ENCODE results near the gene SUPT3H.

SUPT3H gene

DNA sequence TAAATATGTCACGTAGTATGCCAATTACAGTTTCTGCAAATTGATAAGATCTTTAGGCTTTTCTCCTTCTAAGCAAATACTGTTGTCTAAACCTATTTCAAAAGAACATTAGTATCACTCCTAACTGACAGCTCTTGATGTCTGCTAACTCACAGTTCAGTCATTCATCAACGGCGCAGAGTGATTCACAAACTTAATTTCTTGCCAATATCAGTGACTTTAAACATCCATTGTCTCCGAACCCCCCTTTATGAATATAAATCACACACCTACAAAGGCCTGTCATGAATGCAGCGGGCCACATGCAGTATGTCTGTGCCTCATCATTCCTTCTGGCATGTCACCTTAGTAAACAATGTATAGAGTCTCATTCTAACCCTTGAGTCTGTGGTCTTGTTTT, 569.6 kb downstream of the SUPT3H start:
- no peak for DNase-seq (ENCODE audit: low read depth in 2 of 3, low spot score in 2 of 3)

DNA sequence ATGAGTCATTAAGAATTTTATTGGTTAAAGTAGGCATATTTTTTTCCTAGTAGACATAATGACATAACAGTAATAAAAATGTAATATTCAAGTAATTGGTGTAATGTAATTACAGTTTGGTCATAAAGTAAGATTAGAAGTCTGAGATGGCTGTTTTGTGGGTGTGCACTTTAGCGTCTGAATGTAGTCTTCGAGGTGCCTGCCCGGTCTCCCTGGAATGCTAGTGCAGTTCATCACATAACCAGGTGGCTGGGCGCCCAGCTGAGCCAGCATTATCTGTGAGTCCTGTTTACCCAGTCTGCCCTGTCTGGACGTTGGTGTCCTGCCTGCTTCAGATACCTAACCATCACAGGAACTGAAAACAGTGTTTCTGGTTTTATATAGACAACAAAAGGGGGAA, 571.1 kb downstream of the SUPT3H start:
- no peak for DNase-seq (ENCODE audit: low read depth in 2 of 3, low spot score in 2 of 3)

DNA sequence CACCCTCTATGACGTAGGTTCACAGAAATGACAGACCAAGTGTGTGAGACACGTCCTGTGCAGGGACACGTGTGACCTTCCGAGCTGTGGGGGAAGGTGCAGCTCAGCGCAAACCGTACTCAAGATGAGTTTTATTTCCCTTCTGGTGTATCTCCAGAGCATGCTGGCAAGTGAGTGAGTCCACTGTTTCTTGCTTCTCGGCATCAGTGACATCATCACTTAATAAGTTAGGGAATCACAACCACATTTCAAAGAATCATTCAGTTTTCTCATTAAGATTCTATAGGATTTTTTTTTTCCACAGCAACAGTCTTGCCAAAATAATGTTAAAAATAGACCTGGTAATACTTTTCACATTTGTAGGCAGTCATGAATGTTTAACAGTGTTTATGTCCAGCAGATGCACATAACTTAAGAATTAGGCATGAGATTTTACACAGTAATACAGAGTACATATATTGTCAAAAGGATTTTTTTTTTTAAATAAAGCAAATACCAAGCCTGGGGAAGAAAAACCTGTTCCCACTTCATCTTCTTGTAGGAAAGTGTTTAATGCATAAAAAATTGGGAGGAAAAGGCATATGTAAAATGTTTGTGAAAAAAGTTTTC, 572.4 kb downstream of the SUPT3H start:
- DNase-seq (ENCODE audit: low read depth in 2 of 3, low spot score in 2 of 3): no peak

DNA sequence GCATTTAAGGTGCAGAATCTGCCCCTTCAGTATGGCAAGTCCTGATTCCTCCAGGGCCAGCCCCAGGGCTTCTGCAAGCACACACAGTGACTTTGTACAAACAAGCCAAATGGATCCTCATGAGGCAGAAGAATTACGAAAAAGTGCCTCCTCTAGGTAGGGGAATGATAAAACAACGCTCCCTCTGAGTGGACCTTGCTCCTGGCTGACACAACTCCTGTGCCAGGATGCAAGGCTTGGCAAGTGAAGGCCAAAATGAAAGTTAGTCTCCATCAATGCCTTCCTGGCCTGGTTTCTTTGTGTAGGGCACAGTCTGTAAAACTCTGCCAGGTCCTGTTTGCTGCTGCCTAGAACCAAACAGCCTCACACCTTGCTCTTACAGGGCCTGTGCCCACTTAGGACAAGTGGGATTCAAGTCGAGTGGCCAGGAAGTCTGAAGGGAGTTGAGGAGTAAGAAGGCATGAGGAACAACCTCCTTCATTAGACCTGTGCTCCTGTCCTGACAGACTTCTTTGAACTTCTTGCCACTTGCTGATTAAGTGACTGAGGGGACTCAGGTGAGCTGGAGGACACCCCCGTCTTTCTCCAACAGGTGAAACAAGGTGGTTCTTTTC, 573.1 kb downstream of the SUPT3H start:
- DNase-seq (ENCODE audit: low read depth in 2 of 3, low spot score in 2 of 3): no peak

DNA sequence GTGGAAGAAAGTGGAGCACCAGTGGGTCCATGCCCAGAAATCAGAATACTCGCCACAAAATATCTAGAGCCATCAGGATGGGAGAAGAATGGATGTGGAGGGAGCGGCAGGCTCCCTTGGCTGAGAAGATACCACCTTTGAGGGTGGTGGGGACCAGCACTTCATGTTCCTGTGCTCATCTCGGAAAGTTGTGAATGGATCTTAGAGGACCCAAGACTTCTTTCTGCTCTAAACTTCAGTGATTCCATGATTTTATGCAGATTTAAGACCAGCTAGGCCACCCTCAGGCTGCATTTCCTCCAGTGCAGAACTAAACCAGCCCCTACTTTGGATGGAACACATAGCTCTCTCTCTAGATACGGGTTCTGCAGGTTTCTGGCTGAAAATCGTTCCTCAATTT, 573.7 kb downstream of the SUPT3H start:
- no peak for DNase-seq (ENCODE audit: low read depth in 2 of 3, low spot score in 2 of 3)

DNA sequence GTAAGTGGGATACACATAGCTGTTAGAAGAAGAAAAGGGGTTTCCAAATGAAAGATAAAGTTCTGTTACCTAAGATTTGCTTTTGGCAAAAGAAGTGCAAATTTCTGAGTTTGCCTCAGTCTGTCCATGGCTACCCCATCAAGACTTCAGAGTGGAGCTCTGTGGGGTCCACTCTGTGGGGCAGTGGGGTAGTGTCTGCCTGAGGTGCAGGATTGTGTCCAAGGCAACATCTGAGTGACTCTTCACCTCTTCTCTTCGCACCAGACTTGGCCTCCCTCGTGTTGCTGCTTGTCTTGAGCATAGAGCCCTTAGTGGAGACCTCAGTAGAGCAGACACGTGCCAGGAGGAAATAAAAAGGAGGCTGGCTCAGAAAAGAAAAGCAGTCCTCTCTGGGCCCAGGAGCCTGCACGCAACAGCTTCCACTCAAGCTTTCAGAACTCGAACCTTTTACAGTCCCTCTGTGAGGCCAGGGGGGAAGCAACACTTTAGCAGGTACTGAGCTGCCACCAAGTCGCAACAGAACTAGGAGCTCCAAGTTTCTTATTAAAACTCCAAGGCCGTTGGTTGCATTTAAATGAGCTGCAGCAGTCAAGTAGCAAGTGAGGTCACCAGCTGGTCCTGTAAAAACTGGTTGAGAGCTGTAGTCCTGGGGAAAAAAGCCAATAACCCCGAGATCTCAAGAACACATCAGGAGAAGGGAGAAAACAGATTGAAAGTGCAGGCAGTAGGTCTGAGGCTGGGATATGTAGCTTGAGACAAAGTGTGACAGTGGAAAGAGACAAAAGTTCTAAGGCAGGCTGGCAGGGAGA, 576.7 kb downstream of the SUPT3H start:
- DNase-seq (ENCODE audit: low read depth in 2 of 3, low spot score in 2 of 3): no peak

DNA sequence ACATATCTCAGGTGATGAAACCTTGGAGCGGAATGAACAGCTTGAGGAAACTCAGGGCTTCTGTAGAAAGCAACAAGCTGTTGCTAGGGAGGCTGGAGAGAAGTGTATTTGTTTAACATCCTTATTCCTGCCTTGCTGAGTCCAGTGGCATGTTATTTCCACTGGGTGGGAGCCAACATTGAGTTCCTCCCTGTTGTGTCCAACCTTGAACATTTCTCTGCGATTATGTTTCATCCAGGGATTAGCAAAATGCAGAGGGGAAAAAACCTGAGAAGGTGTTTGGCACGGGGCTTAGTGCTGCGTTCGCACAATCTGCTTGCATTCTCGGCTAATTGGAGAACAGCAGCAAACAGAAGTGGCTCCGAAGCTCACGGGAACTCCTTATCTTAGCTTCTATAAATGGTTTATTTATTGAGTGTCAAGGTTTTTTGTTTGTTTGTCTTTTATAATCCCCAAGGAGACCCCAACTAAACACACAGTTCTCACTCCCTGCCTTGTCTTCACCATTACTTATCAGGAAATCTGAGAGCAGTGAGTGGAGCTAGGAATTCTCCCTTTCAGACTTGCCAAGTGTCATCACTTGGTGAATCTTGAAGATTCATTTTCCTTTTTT, 577.5 kb downstream of the SUPT3H start:
- no peak for DNase-seq (ENCODE audit: low read depth in 2 of 3, low spot score in 2 of 3)

DNA sequence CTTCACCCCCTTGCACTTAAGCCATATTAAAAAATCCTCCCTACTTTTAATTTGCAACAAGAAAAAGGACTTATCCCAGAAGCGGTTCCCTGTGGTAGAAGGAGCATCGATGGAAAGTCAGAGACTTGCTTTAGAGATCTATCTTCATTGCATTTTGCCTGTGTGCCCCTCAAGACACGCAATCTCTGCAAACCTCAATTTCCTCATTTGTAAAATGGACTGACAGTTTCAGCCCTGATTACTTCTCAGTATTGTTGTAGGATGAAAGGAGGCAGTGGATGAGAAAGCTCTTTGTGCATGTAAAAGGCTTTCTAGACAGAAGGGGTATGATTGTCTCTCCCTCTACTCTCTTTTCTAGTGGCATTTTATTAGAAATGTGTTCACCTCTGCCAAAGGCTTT, 580.0 kb downstream of the SUPT3H start:
- no peak for DNase-seq (ENCODE audit: low read depth in 2 of 3, low spot score in 2 of 3)

DNA sequence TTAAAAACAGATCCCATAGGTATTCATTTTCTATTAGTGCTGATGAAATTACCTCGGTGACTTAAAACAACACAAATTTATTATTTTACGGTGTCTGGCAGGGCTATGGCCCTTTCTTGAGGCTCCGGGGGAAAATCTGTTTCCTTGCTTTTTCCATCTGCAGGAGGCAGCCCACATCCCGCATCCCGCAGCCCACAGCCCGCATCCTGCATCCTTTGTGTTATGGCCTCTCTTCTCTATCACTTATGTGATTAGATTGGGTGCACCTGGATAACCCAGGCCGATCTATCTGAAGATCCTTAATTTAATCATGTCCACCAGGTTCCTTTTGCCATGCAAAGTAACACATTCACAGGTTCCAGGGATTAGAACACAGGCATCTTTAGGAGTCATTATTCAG, 582.4 kb downstream of the SUPT3H start:
- no peak for DNase-seq (ENCODE audit: low read depth in 2 of 3, low spot score in 2 of 3)

DNA sequence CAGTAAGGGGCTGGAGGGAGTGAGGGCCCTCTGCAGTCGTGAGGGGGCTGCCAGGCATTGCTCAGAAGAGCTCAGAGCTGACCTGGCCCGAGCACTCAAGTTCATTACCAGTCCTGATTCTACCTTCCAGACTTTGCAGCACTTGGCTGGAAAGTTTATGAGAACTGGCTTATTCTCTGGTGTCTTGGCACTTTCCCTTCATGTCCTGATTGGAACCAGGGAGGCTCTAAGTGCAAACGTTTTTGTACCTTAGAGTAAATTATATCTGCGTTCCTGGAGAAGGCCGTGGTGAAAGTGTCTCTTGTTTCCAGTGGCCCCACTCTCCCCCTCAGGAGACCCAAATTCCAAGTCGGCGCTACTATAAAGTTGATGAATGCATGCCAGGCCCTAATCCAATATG, 587.9 kb downstream of the SUPT3H start:
- no peak for DNase-seq (ENCODE audit: low read depth in 2 of 3, low spot score in 2 of 3)

DNA sequence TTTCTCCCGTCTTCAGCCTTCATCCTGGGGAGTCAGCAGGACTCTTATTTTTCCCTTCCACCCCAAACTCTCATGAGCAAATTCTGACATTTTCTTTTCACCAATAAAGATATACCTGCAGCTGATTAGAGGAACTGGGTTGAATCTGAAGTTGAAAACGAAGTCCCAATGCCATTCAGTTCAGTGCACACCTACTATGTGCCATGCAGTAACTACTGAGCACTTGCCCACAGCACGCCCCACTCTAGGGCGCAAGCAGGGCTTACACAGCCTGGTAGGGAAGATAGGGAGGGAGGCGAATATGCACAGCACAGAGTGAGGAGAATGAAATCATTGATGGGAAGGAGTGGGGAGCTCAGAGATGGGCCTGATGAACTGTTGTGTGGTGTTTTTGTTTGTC, 588.7 kb downstream of the SUPT3H start:
- DNase-seq (ENCODE audit: low read depth in 2 of 3, low spot score in 2 of 3): no peak

DNA sequence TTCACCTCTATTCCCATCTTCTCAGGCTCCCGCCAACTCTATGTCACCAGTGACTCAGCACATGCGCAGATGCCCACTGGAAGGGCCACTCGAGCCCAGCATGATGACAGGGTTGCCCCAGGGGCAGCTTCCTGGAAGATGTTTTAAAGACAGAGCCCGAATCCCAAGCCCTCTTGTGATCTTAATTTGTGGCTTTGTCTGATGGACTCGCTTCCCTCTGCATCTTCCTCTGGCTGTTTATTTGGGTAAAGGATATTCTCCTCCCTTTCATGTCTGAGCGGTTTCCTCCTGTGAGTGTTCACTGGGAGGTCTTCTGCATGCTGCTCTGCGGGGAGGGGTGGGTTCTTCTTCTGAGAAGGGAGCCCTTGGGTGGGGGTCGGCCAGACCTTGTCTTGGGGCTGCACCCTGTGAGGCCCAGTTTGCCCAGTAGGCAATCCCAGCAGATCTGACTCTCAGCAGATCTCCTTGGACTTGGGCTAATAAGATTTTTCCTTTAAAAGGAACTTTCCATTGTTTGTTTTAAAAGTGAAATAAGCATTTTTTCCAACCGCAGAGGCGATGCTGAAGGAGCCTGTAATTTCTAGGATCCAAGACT, 589.2 kb downstream of the SUPT3H start:
- no peak for DNase-seq (ENCODE audit: low read depth in 2 of 3, low spot score in 2 of 3)

DNA sequence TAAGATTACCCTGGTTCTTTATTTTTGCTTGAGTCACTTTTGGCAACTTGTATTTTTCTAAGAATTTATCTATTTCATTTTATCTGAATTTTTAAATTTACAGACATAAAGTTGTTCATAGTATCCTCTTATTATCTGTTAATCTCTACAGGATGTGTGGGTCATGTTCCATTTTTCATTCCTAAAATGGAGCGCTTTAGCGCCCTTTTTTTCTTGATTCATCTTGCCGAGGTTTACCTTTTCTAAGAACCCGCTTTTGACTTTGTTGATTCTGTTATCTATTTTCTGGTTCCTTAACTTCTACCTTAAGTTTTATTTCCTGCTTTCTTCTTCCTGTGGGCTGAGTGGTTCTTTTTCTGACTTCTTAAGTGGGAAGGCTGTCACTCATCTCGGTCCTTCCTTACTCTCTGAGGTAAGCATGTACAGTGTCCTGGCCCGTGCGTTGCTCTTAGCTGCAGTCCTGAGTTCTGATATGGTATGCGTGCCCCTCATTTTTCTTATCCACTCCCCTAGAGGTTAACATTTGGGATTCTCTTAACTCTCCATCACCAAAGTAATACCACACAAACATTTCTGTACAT, 590.4 kb downstream of the SUPT3H start:
- no peak for DNase-seq (ENCODE audit: low read depth in 2 of 3, low spot score in 2 of 3)

DNA sequence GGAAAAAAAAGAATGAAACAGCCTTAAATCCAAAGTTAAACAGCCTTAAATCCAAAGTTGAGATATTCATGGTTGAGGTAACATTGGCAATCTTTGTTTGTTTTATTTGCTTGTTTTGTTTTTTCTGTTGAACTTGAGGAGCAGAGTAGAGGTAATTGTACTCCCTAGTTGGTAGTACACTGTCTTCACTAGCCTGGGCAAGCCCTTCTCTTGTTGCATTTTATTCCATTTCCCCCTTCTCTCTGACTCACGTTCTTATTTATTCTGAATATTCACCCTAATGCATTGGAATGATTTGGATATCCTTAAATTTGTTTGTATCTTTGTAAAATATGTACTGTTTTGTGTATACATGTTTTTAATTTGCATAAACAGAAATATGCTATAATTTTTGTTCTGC, 592.6 kb downstream of the SUPT3H start:
- DNase-seq (ENCODE audit: low read depth in 2 of 3, low spot score in 2 of 3): no peak

DNA sequence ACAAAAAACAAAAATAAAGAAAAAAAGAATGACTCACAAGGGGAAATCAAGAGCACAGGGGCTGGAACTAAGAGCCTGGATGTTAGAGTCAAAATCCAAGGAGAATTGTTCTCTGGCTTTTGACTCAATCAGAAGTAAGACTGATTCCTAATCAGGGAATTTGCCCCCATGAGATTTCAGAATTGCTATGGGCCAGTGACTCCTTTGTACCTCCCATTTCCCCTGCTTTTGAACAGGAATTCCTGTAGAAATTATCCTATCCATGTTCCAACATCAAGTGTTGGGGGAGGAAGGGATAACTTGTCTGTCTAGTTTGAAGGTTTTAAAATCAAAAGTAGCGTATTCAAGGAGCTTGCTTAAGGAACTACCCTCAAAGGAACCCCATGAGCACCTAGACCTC, 593.5 kb downstream of the SUPT3H start:
- DNase-seq (ENCODE audit: low read depth in 2 of 3, low spot score in 2 of 3): no peak

DNA sequence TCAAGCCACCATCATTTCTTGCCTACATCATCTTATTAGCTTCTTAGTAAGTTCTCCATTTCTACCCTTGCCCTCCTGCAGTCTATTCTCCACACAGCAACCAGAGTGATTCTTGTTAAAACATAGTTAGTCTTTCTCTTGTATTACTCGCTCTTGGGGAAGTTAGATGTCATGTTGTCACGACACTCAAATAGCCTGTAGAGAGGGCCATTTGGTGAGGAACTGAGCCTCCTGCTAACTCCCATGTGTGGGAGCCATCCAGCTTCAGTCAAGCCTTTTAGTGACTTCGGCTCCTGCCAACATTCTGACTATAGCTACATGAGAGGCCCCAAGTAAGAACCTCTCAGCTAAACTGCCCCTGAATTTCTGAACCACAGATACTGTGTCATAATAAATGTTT, 594.8 kb downstream of the SUPT3H start:
- no peak for DNase-seq (ENCODE audit: low read depth in 2 of 3, low spot score in 2 of 3)

DNA sequence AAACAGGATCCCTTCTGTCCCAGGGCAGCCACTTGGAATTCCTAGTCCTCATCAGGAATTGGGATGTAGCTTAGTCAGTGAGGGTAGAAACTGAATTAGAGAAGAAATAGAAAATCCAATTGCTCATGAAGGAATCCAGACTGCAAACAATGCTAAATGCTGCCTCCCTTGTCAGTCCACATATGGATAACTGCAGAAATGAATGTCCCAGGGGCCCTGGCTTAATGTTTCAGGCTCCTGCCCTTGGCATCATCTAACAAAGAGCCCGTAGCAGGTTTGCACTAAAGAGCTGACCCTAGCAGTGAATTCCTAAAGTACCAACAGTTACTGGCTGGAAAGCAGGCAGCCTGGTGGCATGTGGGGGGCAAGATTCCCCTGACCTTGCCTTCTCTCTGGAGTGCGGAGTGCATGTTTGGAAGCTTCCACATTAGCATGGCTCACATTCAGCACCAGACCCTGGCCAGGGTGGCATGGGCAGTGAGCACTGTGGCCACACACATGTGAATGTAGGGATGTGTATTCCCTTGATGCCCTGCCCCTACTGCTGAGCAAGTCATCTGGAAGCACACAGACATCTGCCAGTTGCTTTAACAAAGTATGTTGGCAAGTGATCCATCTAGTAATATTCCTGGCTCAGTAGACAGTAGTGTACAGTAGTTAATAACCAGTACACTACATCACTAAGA, 595.7 kb downstream of the SUPT3H start:
- DNase-seq (ENCODE audit: low read depth in 2 of 3, low spot score in 2 of 3): no peak

DNA sequence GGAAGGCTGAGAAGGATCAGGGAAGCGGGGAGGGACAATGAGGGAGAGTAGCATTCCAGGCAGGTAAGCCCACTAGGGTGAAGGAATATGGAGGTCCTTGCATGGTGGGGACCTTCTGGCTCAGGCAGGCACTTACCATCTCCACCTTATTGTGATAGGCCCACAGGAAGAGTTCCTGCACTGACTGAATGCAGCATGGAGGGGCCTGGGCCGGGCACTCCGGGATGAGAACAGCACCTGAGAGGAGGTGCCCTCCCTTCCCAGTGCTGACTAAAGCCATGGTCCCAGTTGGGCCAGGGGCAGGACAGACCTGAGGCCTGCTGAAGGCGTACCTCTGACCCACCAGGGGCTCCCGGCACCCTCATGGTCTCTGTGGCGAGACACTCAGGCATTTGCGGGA, 597.6 kb downstream of the SUPT3H start:
- DNase-seq (ENCODE audit: low read depth in 2 of 3, low spot score in 2 of 3): no peak

DNA sequence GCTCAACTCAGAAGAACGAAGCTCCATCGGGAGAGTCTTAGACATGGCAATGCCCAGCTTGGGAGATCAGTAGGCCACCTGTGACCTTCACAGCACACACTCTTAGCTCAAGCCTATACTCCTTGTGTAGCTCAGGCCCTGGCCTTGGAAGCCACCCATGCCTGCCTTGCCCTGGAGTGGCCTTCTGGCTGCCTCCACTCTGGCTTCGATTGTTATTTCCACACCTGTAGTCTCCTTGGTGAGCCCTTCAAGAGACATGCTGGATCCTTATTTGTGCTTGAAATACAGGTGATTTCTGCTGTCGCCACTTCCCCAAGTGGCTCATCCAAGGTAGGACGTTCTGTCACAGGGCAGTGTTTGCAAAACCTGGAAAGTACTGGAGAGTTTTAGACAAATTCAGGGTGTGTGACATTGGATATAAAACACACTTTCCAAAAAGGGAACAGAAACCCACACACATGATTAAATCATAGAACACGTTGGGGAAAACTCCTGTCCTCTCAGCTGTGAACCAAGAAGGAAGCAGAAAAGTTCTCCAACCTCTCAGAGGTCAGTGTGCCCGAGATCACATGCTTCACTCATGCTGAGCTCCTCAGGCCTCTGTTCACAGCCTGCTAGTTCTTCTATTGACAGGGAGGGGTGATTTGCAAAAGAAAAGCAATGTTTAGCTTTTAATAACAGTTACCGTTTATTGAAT, 598.5 kb downstream of the SUPT3H start:
- DNase-seq (ENCODE audit: low read depth in 2 of 3, low spot score in 2 of 3): no peak

All from activated CD8-positive, alpha-beta memory T cell treated with anti-CD3 and anti-CD28 coated beads for 48 hours (primary cell).